Neural cell (in vitro differentiated cells): ENCODE measurements around the gene TAS2R5. TPM values are rescaled to one million over a fixed set of nuclear protein-coding genes. Genes with fewer than 3 reads are reported as not detected.

Source experiments
- H2AFZ ChIP-seq: fragments of 200-600, 300-800 bp; sonication (generic), shearing (Covaris generic); 2 replicates; pipeline ENCODE4 v1.6.0; 2014; ENCODE audit warnings: low read depth, mild to moderate bottlenecking, antibody characterized with exemption, low read length, moderate library complexity
- H3F3A ChIP-seq: fragments of 200-600 bp; shearing (Covaris generic); 2 replicates; pipeline ENCODE4 v1.6.1; 2016; ENCODE audit warnings: mild to moderate bottlenecking, moderate library complexity, mixed read lengths, antibody characterized with exemption, low read length; ENCODE audit not compliant: insufficient read depth, poor library complexity, severe bottlenecking
- H3K27ac ChIP-seq: fragments of 200-600, 300-800 bp; sonication (generic), shearing (Covaris generic); 2 replicates; pipeline ENCODE4 v1.5.1; 2014; ENCODE audit warnings: mild to moderate bottlenecking, low read length, moderate library complexity
- H3K27me3 ChIP-seq: fragments of 300-800, 200-600 bp; sonication (generic), shearing (Covaris generic); 2 replicates; pipeline ENCODE4 v1.6.0; 2014; ENCODE audit warnings: mild to moderate bottlenecking, low read depth, low read length, moderate library complexity; ENCODE audit not compliant: insufficient read depth
- H3K36me3 ChIP-seq: fragments of 300-800, 200-600 bp; sonication (generic), shearing (Covaris generic); 2 replicates; pipeline ENCODE4 v1.5.1; 2014; ENCODE audit warnings: mild to moderate bottlenecking, antibody characterized with exemption, low read length, moderate library complexity; ENCODE audit not compliant: insufficient read depth
- H3K4me2 ChIP-seq: fragments of 300-800, 200-600 bp; sonication (generic), shearing (Covaris generic); 2 replicates; pipeline ENCODE4 v1.6.0; 2014; ENCODE audit warnings: mild to moderate bottlenecking, low read length
- H3K4me3 ChIP-seq: fragments of 300-800, 200-600 bp; sonication (generic), shearing (Covaris generic); 2 replicates; pipeline ENCODE4 v1.5.1; 2014; ENCODE audit warnings: mild to moderate bottlenecking, low read length, moderate library complexity
- H3K79me2 ChIP-seq: fragments of 200-600 bp; shearing (Covaris generic); replicated peaks from 2 replicates; pipeline ENCODE4 v1.6.0; 2014; ENCODE audit warnings: mild to moderate bottlenecking, low read length, moderate library complexity; ENCODE audit not compliant: insufficient read depth
- H3K9ac ChIP-seq: fragments of 300-800, 200-600 bp; sonication (generic), shearing (Covaris generic); 2 replicates; pipeline ENCODE4 v1.6.1; 2016; ENCODE audit warnings: mild to moderate bottlenecking, low read length, mixed read lengths
- H3K9me2 ChIP-seq: fragments of 200-600 bp; shearing (Covaris generic); 2 replicates; pipeline ENCODE4 v1.6.1; 2016; ENCODE audit warnings: mild to moderate bottlenecking, low read length, mixed read lengths; ENCODE audit not compliant: insufficient read depth
- H3K9me3 ChIP-seq: fragments of 200-600, 300-800 bp; sonication (generic), shearing (Covaris generic); 2 replicates; pipeline ENCODE4 v1.6.1; 2016; ENCODE audit warnings: mild to moderate bottlenecking, mixed run types, low read length, moderate library complexity, mixed read lengths
- H4K20me1 ChIP-seq: fragments of 200-600 bp; shearing (Covaris generic); 2 replicates; pipeline ENCODE4 v1.6.1; 2016; ENCODE audit warnings: mild to moderate bottlenecking, mixed run types; ENCODE audit not compliant: insufficient read depth
- EP300 ChIP-seq: fragments of 450-650 bp; conservative IDR thresholded peaks from 2 replicates; pipeline ENCODE4 v1.6.1; 2014; ENCODE audit warnings: antibody characterized with exemption, mild to moderate bottlenecking, moderate library complexity; ENCODE audit not compliant: poor library complexity, severe bottlenecking
- EZH2 ChIP-seq: fragments of 200-600, 300-800 bp; shearing (Covaris generic), sonication (generic); IDR thresholded peaks from 2 replicates; pipeline ENCODE4 v1.6.1; 2014; ENCODE audit warnings: antibody characterized with exemption, low read length, borderline replicate concordance, mild to moderate bottlenecking; ENCODE audit not compliant: insufficient read depth, poor library complexity, severe bottlenecking
- MXI1 ChIP-seq: fragments of 450-650 bp; conservative IDR thresholded peaks from 2 replicates; pipeline ENCODE4 v1.6.1; 2014; ENCODE audit warnings: antibody characterized with exemption, mild to moderate bottlenecking; ENCODE audit not compliant: poor library complexity, severe bottlenecking
- POLR2AphosphoS5 ChIP-seq: IDR thresholded peaks from 2 replicates; pipeline ENCODE4 v1.6.1; 2012
- RAD21 ChIP-seq: fragments of 450-650 bp; conservative IDR thresholded peaks from 2 replicates; pipeline ENCODE4 v1.6.1; 2014; ENCODE audit warnings: antibody characterized with exemption, mild to moderate bottlenecking, moderate library complexity
- SMC3 ChIP-seq: fragments of 450-650 bp; conservative IDR thresholded peaks from 2 replicates; pipeline ENCODE4 v1.6.1; 2014; ENCODE audit warnings: antibody characterized with exemption, mild to moderate bottlenecking, moderate library complexity; ENCODE audit not compliant: poor library complexity
- TAF1 ChIP-seq: IDR thresholded peaks from 2 replicates; pipeline ENCODE4 v1.6.1; 2012; ENCODE audit warnings: low read depth
- polyA plus RNA-seq: library from polyadenylated mRNA; depleted of rRNA; stranded (reverse); fragments of >200 nt; gene quantifications from 2 replicates; pipeline ENCODE4 v1.2.3, GENCODE V29; 2014
- TF ChIP-seq, protein P1 (sequence below): IDR thresholded peaks from 2 replicates; pipeline ENCODE4 v1.6.1; 2012; ENCODE audit warnings: borderline replicate concordance
- TF ChIP-seq, protein P2 (sequence below): fragments of 450-650 bp; IDR thresholded peaks from 2 replicates; pipeline ENCODE4 v1.5.1; 2014; ENCODE audit warnings: antibody characterized with exemption, mild to moderate bottlenecking, moderate library complexity; ENCODE audit not compliant: poor library complexity, severe bottlenecking

Gene TAS2R5
- polyA plus RNA-seq, 1 donor from 2014 or later: 5.1 TPM

- no peaks in the 10 kb centered on the region for H3K27me3 ChIP-seq
- H2AFZ ChIP-seq: no peak overlapping the region
- no peaks in the 10 kb centered on the region for H4K20me1 ChIP-seq
- no peaks in the 10 kb centered on the region for H3K79me2 ChIP-seq
- H3K9me3 ChIP-seq: no peaks in the 10 kb centered on the region
- no peak overlapping the region for H3K27ac ChIP-seq
- H3K36me3 ChIP-seq: peaks cover 18% of the 10 kb centered on the region
- no peak overlapping the region for H3K9ac ChIP-seq
- TF ChIP-seq SMC3 (no peak), TAF1 (no peak), RAD21 (no peak), POLR2AphosphoS5 (no peak), MXI1 (no peak), EP300 (no peak), EZH2 (no peak)
- TF ChIP-seq, protein P1, sequence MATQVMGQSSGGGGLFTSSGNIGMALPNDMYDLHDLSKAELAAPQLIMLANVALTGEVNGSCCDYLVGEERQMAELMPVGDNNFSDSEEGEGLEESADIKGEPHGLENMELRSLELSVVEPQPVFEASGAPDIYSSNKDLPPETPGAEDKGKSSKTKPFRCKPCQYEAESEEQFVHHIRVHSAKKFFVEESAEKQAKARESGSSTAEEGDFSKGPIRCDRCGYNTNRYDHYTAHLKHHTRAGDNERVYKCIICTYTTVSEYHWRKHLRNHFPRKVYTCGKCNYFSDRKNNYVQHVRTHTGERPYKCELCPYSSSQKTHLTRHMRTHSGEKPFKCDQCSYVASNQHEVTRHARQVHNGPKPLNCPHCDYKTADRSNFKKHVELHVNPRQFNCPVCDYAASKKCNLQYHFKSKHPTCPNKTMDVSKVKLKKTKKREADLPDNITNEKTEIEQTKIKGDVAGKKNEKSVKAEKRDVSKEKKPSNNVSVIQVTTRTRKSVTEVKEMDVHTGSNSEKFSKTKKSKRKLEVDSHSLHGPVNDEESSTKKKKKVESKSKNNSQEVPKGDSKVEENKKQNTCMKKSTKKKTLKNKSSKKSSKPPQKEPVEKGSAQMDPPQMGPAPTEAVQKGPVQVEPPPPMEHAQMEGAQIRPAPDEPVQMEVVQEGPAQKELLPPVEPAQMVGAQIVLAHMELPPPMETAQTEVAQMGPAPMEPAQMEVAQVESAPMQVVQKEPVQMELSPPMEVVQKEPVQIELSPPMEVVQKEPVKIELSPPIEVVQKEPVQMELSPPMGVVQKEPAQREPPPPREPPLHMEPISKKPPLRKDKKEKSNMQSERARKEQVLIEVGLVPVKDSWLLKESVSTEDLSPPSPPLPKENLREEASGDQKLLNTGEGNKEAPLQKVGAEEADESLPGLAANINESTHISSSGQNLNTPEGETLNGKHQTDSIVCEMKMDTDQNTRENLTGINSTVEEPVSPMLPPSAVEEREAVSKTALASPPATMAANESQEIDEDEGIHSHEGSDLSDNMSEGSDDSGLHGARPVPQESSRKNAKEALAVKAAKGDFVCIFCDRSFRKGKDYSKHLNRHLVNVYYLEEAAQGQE: no peak
- TF ChIP-seq, protein P2, sequence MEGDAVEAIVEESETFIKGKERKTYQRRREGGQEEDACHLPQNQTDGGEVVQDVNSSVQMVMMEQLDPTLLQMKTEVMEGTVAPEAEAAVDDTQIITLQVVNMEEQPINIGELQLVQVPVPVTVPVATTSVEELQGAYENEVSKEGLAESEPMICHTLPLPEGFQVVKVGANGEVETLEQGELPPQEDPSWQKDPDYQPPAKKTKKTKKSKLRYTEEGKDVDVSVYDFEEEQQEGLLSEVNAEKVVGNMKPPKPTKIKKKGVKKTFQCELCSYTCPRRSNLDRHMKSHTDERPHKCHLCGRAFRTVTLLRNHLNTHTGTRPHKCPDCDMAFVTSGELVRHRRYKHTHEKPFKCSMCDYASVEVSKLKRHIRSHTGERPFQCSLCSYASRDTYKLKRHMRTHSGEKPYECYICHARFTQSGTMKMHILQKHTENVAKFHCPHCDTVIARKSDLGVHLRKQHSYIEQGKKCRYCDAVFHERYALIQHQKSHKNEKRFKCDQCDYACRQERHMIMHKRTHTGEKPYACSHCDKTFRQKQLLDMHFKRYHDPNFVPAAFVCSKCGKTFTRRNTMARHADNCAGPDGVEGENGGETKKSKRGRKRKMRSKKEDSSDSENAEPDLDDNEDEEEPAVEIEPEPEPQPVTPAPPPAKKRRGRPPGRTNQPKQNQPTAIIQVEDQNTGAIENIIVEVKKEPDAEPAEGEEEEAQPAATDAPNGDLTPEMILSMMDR: no peak
- no peaks in the 10 kb centered on the region for H3F3A ChIP-seq
- H3K4me3 ChIP-seq: no peak overlapping the region
- H3K9me2 ChIP-seq: no peaks in the 10 kb centered on the region
- no peak overlapping the region for H3K4me2 ChIP-seq
Observed at GRCh38 chr7:141752634-141753033, 37.4 kb upstream of the TAS2R5 start.

- Histone ChIP-seq H3F3A (no peaks in the 10 kb centered on the region), H3K9ac (no peak overlapping the region), H3K4me3 (no peak overlapping the region), H3K36me3 (peaks cover 8% of the 10 kb centered on the region), H4K20me1 (no peaks in the 10 kb centered on the region), H3K9me3 (no peaks in the 10 kb centered on the region), H3K9me2 (no peaks in the 10 kb centered on the region), H3K27ac (no peak overlapping the region), H3K4me2 (no peak overlapping the region), H2AFZ (no peak overlapping the region), H3K27me3 (no peaks in the 10 kb centered on the region), H3K79me2 (no peaks in the 10 kb centered on the region)
- TF ChIP-seq POLR2AphosphoS5 (no peak), EZH2 (no peak), TAF1 (no peak), SMC3 (no peak)
- TF ChIP-seq, protein P2: peak; percentile 39
Observed at GRCh38 chr7:141754939-141755338, 35.1 kb upstream of the TAS2R5 start.
